ENCODE measurements around the gene ANO6. TPM values are rescaled to one million over a fixed set of nuclear protein-coding genes. Genes with fewer than 3 reads are reported as not detected.

The ANO6 gene
- total RNA-seq, 1 experiment from 2014 or later: 18.1 TPM

- BruUV-seq (replicated peaks): no TSS peak
- no peaks in the 10 kb centered on the region for H3K79me2 ChIP-seq (ENCODE audit: low read length)
- H3K4me1 ChIP-seq (ENCODE audit: insufficient read depth, low read length): no peaks in the 10 kb centered on the region
- no peak overlapping the region for H3K9ac ChIP-seq (ENCODE audit: low read length)
- CTCF ChIA-PET: no interaction called here
- POLR2A ChIA-PET (ENCODE audit: unreplicated experiment): no interaction called here
- TF ChIP-seq EZH2 (IDR thresholded peaks at IDR 0.05; ENCODE audit: low read length, unreplicated experiment) (no peak), EZH2phosphoT487 (IDR thresholded peaks at IDR 0.05; ENCODE audit: borderline replicate concordance, low read length) (no peak), CTCF (conservative IDR thresholded peaks at IDR 0.05; ENCODE audit: low read depth, low read length) (no peak)
- no peaks in the 10 kb centered on the region for H3K27me3 ChIP-seq (ENCODE audit: low read length)
- ATAC-seq (no peak), DNase-seq (no peak)
- H3F3A ChIP-seq (ENCODE audit: low read length, unreplicated experiment): no peaks in the 10 kb centered on the region
- no peak overlapping the region for H3K4me3 ChIP-seq (ENCODE audit: low read length)
- no peaks in the 10 kb centered on the region for H3K9me2 ChIP-seq (replicated peaks; ENCODE audit: low read length)
- H3K9me3 ChIP-seq (ENCODE audit: low read length): no peaks in the 10 kb centered on the region
- no peaks in the 10 kb centered on the region for H3K36me3 ChIP-seq (ENCODE audit: low read depth, low read length)
- H3K27ac ChIP-seq (ENCODE audit: low read length): no peak overlapping the region
- intact Hi-C loops (cut with micrococcal nuclease): no loop called here
- no peak overlapping the region for H3K4me2 ChIP-seq (ENCODE audit: low read length)
- H2AFZ ChIP-seq (ENCODE audit: low read length): no peak overlapping the region
- no peaks in the 10 kb centered on the region for H4K20me1 ChIP-seq (ENCODE audit: low read length)
These were observed 253.1 kb downstream of the ANO6 start for GRCh38 chr12:45468751-45469615.

GRCh38 chr12:45469902-45470301, 254.0 kb downstream of the ANO6 start:
- Histone ChIP-seq H3F3A (ENCODE audit: low read length, unreplicated experiment) (no peaks in the 10 kb centered on the region), H3K79me2 (ENCODE audit: low read length) (no peaks in the 10 kb centered on the region), H3K9me2 (replicated peaks; ENCODE audit: low read length) (no peaks in the 10 kb centered on the region), H3K4me2 (ENCODE audit: low read length) (no peak overlapping the region), H4K20me1 (ENCODE audit: low read length) (no peaks in the 10 kb centered on the region), H3K9ac (ENCODE audit: low read length) (no peak overlapping the region), H3K4me3 (ENCODE audit: low read length) (no peak overlapping the region), H2AFZ (ENCODE audit: low read length) (no peak overlapping the region), H3K36me3 (ENCODE audit: low read depth, low read length) (no peaks in the 10 kb centered on the region), H3K4me1 (ENCODE audit: insufficient read depth, low read length) (no peaks in the 10 kb centered on the region), H3K27me3 (ENCODE audit: low read length) (no peaks in the 10 kb centered on the region), H3K9me3 (ENCODE audit: low read length) (no peaks in the 10 kb centered on the region), H3K27ac (ENCODE audit: low read length) (no peak overlapping the region)
- TF ChIP-seq EZH2 (IDR thresholded peaks at IDR 0.05; ENCODE audit: low read length, unreplicated experiment): no peak
- TF ChIP-seq EZH2phosphoT487 (IDR thresholded peaks at IDR 0.05; ENCODE audit: borderline replicate concordance, low read length): no peak
- TF ChIP-seq CTCF (conservative IDR thresholded peaks at IDR 0.05; ENCODE audit: low read depth, low read length): no peak
- CTCF ChIA-PET: no interaction called here
- no peak for ATAC-seq
- DNase-seq: no peak
- intact Hi-C loops (cut with micrococcal nuclease): no loop called here
- POLR2A ChIA-PET (ENCODE audit: unreplicated experiment): no interaction called here
- no TSS peak for BruUV-seq (replicated peaks)

- Histone ChIP-seq H3K9me3 (ENCODE audit: low read length) (no peaks in the 10 kb centered on the region), H4K20me1 (ENCODE audit: low read length) (no peaks in the 10 kb centered on the region), H3K27me3 (ENCODE audit: low read length) (0 out of 2 replicates have a peak, but pooled peaks cover 3% of the 10 kb centered on the region), H3K4me1 (ENCODE audit: insufficient read depth, low read length) (no peaks in the 10 kb centered on the region), H3K4me3 (ENCODE audit: low read length) (no peak overlapping the region), H3K79me2 (ENCODE audit: low read length) (no peaks in the 10 kb centered on the region), H3K4me2 (ENCODE audit: low read length) (no peak overlapping the region), H3K9ac (ENCODE audit: low read length) (no peak overlapping the region), H2AFZ (ENCODE audit: low read length) (no peak overlapping the region), H3K36me3 (ENCODE audit: low read depth, low read length) (no peaks in the 10 kb centered on the region), H3F3A (ENCODE audit: low read length, unreplicated experiment) (no peaks in the 10 kb centered on the region), H3K9me2 (replicated peaks; ENCODE audit: low read length) (no peaks in the 10 kb centered on the region), H3K27ac (ENCODE audit: low read length) (no peak overlapping the region)
- intact Hi-C loops (cut with micrococcal nuclease): no loop called here
- no peak for DNase-seq
- POLR2A ChIA-PET (ENCODE audit: unreplicated experiment): no interaction called here
- ATAC-seq: no peak
- TF ChIP-seq EZH2phosphoT487 (IDR thresholded peaks at IDR 0.05; ENCODE audit: borderline replicate concordance, low read length) (no peak), EZH2 (IDR thresholded peaks at IDR 0.05; ENCODE audit: low read length, unreplicated experiment) (no peak), CTCF (conservative IDR thresholded peaks at IDR 0.05; ENCODE audit: low read depth, low read length) (no peak)
- no TSS peak for BruUV-seq (replicated peaks)
- CTCF ChIA-PET: no interaction called here
These were observed 257.7 kb downstream of the ANO6 start for GRCh38 chr12:45473636-45474035.

Data from PC-3 (cell line).